Lower leg skin (tissue), 3 donors: ENCODE results near the gene OR2T6.

Source experiments
- CTCF ChIP-seq, 3 donors: fragments of 450-650 bp; IDR thresholded peaks; one replicate each; pipeline ENCODE4 v1.5.1; 2016; ENCODE audit warnings: antibody characterized with exemption in 3 of 3, mild to moderate bottlenecking in 3 of 3, moderate library complexity in 2 of 3
- POLR2A ChIP-seq, 2 donors: fragments of 450-650 bp; IDR thresholded peaks; one replicate each; pipeline ENCODE4 v1.6.1; 2016 to 2017; ENCODE audit warnings: antibody characterized with exemption in 2 of 2, mild to moderate bottlenecking in 1 of 2, moderate library complexity in 1 of 2

- TF ChIP-seq CTCF (IDR thresholded peaks at IDR 0.05) (no peak), POLR2A (IDR thresholded peaks at IDR 0.05) (no peak)
These were observed 16.1 kb upstream of the OR2T6 start for GRCh38 chr1:248359415-248359814.
